ENCODE results near the gene S100A10.

The S100A10 gene

GRCh38 chr1:152035539-152036266 is 42.0 kb upstream of the S100A10 start:
- peak; percentile 42 for DNase-seq (ENCODE audit: low read depth)
- no peak for TF ChIP-seq CTCF (conservative IDR thresholded peaks at IDR 0.05; ENCODE audit: low read depth, low read length)
- H3K4me3 ChIP-seq (ENCODE audit: low read depth, low read length) = peak overlapping the region; percentile 85

GRCh38 chr1:152034654-152035538 is 41.2 kb upstream of the S100A10 start:
- peak; percentile 82 for TF ChIP-seq CTCF (conservative IDR thresholded peaks at IDR 0.05; ENCODE audit: low read depth, low read length)
- DNase-seq (ENCODE audit: low read depth) = peak; percentile 77
- H3K4me3 ChIP-seq (ENCODE audit: low read depth, low read length) = peak overlapping the region; percentile 85

- no peak for DNase-seq (ENCODE audit: low read depth)
- TF ChIP-seq CTCF (conservative IDR thresholded peaks at IDR 0.05; ENCODE audit: low read depth, low read length) = no peak
- peak overlapping the region; percentile 85 for H3K4me3 ChIP-seq (ENCODE audit: low read depth, low read length)
Observed at GRCh38 chr1:152034324-152034653, 40.6 kb upstream of the S100A10 start.

GRCh38 chr1:152029929-152030211 is 36.2 kb upstream of the S100A10 start:
- no peak for TF ChIP-seq CTCF (conservative IDR thresholded peaks at IDR 0.05; ENCODE audit: low read depth, low read length)
- no peak overlapping the region for H3K4me3 ChIP-seq (ENCODE audit: low read depth, low read length)
- no peak for DNase-seq (ENCODE audit: low read depth)

- no peak overlapping the region for H3K4me3 ChIP-seq (ENCODE audit: low read depth, low read length)
- peak; percentile 86 for DNase-seq (ENCODE audit: low read depth)
- no peak for TF ChIP-seq CTCF (conservative IDR thresholded peaks at IDR 0.05; ENCODE audit: low read depth, low read length)
Observed at GRCh38 chr1:152029144-152029928, 35.7 kb upstream of the S100A10 start.

GRCh38 chr1:152026895-152027294 is 33.2 kb upstream of the S100A10 start:
- peak; percentile 74 for DNase-seq (ENCODE audit: low read depth)
- H3K4me3 ChIP-seq (ENCODE audit: low read depth, low read length) = no peak overlapping the region
- no peak for TF ChIP-seq CTCF (conservative IDR thresholded peaks at IDR 0.05; ENCODE audit: low read depth, low read length)

Measured in choroid plexus epithelial cell (primary cell).